WTC11 (cell line): Measurements from ENCODE around the gene LIMCH1. TPM values are rescaled to one million over a fixed set of nuclear protein-coding genes. Genes with fewer than 3 reads are reported as not detected.

Experiments used
- ATAC-seq: fragments of 200-7000 bp; cut with Tn5 transposase; 2 replicates; pipeline ENCODE4 v1.10.0; 2021; ENCODE audit warnings: mild to moderate bottlenecking, moderate library complexity
- CTCF ChIA-PET: fragments of 300-600 bp; sonication (Branson Sonifier 250); formaldehyde crosslinking; loops from one replicate; lab custom pipeline; 2021; ENCODE audit warnings: antibody characterized with exemption; lab: Charles Lee
- POLR2A ChIA-PET: fragments of 350-600 bp; sonication (Branson Sonifier 250); formaldehyde crosslinking; loops from one replicate; lab custom pipeline; 2021; ENCODE audit warnings: antibody characterized with exemption; lab: Charles Lee
- DNase-seq: peaks from one replicate; pipeline ENCODE4 v3.0.0; 2021; ENCODE audit warnings: low spot score
- H3K27ac Mint-ChIP-seq: 2 replicates; pipeline ENCODE4 v1.8.0; 2021; ENCODE audit warnings: mixed read lengths
- H3K27me3 Mint-ChIP-seq: 2 replicates; pipeline ENCODE4 v1.8.0; 2021; ENCODE audit warnings: low read depth, mild to moderate bottlenecking, moderate library complexity, mixed read lengths
- H3K36me3 Mint-ChIP-seq: 2 replicates; pipeline ENCODE4 v1.8.0; 2021; ENCODE audit warnings: mixed read lengths
- H3K4me1 Mint-ChIP-seq: 2 replicates; pipeline ENCODE4 v1.8.0; 2022; ENCODE audit warnings: mixed read lengths
- H3K4me3 Mint-ChIP-seq: 2 replicates; pipeline ENCODE4 v1.8.0; 2021; ENCODE audit warnings: mild to moderate bottlenecking, moderate library complexity, mixed read lengths
- H3K9me3 Mint-ChIP-seq: 2 replicates; pipeline ENCODE4 v1.8.0; 2021; ENCODE audit warnings: mixed read lengths
- CREB1 ChIP-seq: sonication (generic); formaldehyde crosslinking; IDR thresholded peaks from 2 replicates; pipeline ENCODE4 v1.8.0; 2023; ENCODE audit warnings: mild to moderate bottlenecking, missing genetic modification reagents
- ELF4 ChIP-seq: sonication (generic); formaldehyde crosslinking; IDR thresholded peaks from 2 replicates; pipeline ENCODE4 v1.8.1; 2022; ENCODE audit warnings: low read depth, mild to moderate bottlenecking, moderate library complexity, missing genetic modification reagents
- MAX ChIP-seq: sonication (generic); formaldehyde crosslinking; IDR thresholded peaks from 2 replicates; pipeline ENCODE4 v1.8.0; 2022; ENCODE audit warnings: mild to moderate bottlenecking, missing genetic modification reagents
- MXD4 ChIP-seq: fragments of 250-450 bp; sonication (Bioruptor Pico); IDR thresholded peaks from 2 replicates; pipeline ENCODE4 v1.8.0; 2021; ENCODE audit warnings: mild to moderate bottlenecking, moderate library complexity, borderline replicate concordance
- NFE2L1 ChIP-seq: sonication (generic); formaldehyde crosslinking; IDR thresholded peaks from 2 replicates; pipeline ENCODE4 v1.8.1; 2023; ENCODE audit warnings: missing genetic modification reagents
- SMAD3 ChIP-seq: sonication (generic); formaldehyde crosslinking; IDR thresholded peaks from 2 replicates; pipeline ENCODE4 v1.8.0; 2022; ENCODE audit warnings: missing genetic modification reagents, mild to moderate bottlenecking, borderline replicate concordance
- SMAD4 ChIP-seq: sonication (generic); formaldehyde crosslinking; IDR thresholded peaks from 2 replicates; pipeline ENCODE4 v1.8.0; 2022; ENCODE audit warnings: mild to moderate bottlenecking, missing genetic modification reagents
- ZNF396 ChIP-seq: fragments of 250-450 bp; sonication (Bioruptor Pico); IDR thresholded peaks from 2 replicates; pipeline ENCODE4 v1.8.0; 2021; ENCODE audit warnings: mild to moderate bottlenecking, moderate library complexity, borderline replicate concordance
- total RNA-seq: library from RNA; stranded (reverse); gene quantifications from 3 replicates; pipeline ENCODE4 v1.2.3, GENCODE V29; 2021
- TF ChIP-seq, protein P1 (sequence below): sonication (generic); formaldehyde crosslinking; IDR thresholded peaks from 2 replicates; pipeline ENCODE4 v1.8.0; 2023; ENCODE audit warnings: mild to moderate bottlenecking, missing genetic modification reagents
- TF ChIP-seq, protein P2 (sequence below): sonication (generic); formaldehyde crosslinking; conservative IDR thresholded peaks from 2 replicates; pipeline ENCODE4 v1.8.1; 2023; ENCODE audit warnings: mild to moderate bottlenecking, low read depth, missing genetic modification reagents, moderate library complexity
- TF ChIP-seq, protein P3 (sequence below): fragments of 200-600 bp; IDR thresholded peaks from 2 replicates; pipeline ENCODE4 v1.8.0; 2022; ENCODE audit warnings: antibody characterized with exemption
- TF ChIP-seq, protein P4 (sequence below): sonication (generic); formaldehyde crosslinking; IDR thresholded peaks from 2 replicates; pipeline ENCODE4 v1.8.0; 2023; ENCODE audit warnings: missing genetic modification reagents
- TF ChIP-seq, protein P5 (sequence below): sonication (generic); formaldehyde crosslinking; IDR thresholded peaks from 2 replicates; pipeline ENCODE4 v1.8.1; 2023; ENCODE audit warnings: mild to moderate bottlenecking, missing genetic modification reagents
- TF ChIP-seq, protein P6 (sequence below): sonication (generic); formaldehyde crosslinking; IDR thresholded peaks from 2 replicates; pipeline ENCODE4 v1.8.1; 2023; ENCODE audit warnings: mild to moderate bottlenecking, missing genetic modification reagents
- TF ChIP-seq, protein P7 (sequence below): fragments of 250-450 bp; sonication (Bioruptor Pico); IDR thresholded peaks from 2 replicates; pipeline ENCODE4 v1.8.0; 2021; ENCODE audit warnings: mild to moderate bottlenecking

Gene LIMCH1
- total RNA-seq, 1 experiment from 2014 or later = 0.92 TPM

GRCh38 chr4:41678951-41679350 is 141.0 kb downstream of the LIMCH1 start:
- no peak overlapping the region for H3K27ac Mint-ChIP-seq
- ChIA-PET POLR2A (no interaction called here), CTCF (no interaction called here)
- H3K4me1 Mint-ChIP-seq = peaks cover 10% of the 10 kb centered on the region
- DNase-seq (no peak), ATAC-seq (no peak)
- H3K36me3 Mint-ChIP-seq = no peaks in the 10 kb centered on the region
- no peaks in the 10 kb centered on the region for H3K9me3 Mint-ChIP-seq
- H3K27me3 Mint-ChIP-seq = no peaks in the 10 kb centered on the region
- TF ChIP-seq ELF4 (CRISPR knock-in tag) (no peak), CREB1 (no peak), NFE2L1 (no peak), MXD4 (CRISPR knock-in tag) (no peak), ZNF396 (CRISPR knock-in tag) (no peak), MAX (CRISPR knock-in tag) (no peak), SMAD3 (CRISPR knock-in tag) (no peak), SMAD4 (CRISPR knock-in tag) (no peak)
- TF ChIP-seq, protein P1, sequence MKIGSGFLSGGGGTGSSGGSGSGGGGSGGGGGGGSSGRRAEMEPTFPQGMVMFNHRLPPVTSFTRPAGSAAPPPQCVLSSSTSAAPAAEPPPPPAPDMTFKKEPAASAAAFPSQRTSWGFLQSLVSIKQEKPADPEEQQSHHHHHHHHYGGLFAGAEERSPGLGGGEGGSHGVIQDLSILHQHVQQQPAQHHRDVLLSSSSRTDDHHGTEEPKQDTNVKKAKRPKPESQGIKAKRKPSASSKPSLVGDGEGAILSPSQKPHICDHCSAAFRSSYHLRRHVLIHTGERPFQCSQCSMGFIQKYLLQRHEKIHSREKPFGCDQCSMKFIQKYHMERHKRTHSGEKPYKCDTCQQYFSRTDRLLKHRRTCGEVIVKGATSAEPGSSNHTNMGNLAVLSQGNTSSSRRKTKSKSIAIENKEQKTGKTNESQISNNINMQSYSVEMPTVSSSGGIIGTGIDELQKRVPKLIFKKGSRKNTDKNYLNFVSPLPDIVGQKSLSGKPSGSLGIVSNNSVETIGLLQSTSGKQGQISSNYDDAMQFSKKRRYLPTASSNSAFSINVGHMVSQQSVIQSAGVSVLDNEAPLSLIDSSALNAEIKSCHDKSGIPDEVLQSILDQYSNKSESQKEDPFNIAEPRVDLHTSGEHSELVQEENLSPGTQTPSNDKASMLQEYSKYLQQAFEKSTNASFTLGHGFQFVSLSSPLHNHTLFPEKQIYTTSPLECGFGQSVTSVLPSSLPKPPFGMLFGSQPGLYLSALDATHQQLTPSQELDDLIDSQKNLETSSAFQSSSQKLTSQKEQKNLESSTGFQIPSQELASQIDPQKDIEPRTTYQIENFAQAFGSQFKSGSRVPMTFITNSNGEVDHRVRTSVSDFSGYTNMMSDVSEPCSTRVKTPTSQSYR (CRISPR knock-in tag) = no peak
- TF ChIP-seq, protein P2, sequence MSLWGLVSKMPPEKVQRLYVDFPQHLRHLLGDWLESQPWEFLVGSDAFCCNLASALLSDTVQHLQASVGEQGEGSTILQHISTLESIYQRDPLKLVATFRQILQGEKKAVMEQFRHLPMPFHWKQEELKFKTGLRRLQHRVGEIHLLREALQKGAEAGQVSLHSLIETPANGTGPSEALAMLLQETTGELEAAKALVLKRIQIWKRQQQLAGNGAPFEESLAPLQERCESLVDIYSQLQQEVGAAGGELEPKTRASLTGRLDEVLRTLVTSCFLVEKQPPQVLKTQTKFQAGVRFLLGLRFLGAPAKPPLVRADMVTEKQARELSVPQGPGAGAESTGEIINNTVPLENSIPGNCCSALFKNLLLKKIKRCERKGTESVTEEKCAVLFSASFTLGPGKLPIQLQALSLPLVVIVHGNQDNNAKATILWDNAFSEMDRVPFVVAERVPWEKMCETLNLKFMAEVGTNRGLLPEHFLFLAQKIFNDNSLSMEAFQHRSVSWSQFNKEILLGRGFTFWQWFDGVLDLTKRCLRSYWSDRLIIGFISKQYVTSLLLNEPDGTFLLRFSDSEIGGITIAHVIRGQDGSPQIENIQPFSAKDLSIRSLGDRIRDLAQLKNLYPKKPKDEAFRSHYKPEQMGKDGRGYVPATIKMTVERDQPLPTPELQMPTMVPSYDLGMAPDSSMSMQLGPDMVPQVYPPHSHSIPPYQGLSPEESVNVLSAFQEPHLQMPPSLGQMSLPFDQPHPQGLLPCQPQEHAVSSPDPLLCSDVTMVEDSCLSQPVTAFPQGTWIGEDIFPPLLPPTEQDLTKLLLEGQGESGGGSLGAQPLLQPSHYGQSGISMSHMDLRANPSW = no peak
- TF ChIP-seq, protein P3, sequence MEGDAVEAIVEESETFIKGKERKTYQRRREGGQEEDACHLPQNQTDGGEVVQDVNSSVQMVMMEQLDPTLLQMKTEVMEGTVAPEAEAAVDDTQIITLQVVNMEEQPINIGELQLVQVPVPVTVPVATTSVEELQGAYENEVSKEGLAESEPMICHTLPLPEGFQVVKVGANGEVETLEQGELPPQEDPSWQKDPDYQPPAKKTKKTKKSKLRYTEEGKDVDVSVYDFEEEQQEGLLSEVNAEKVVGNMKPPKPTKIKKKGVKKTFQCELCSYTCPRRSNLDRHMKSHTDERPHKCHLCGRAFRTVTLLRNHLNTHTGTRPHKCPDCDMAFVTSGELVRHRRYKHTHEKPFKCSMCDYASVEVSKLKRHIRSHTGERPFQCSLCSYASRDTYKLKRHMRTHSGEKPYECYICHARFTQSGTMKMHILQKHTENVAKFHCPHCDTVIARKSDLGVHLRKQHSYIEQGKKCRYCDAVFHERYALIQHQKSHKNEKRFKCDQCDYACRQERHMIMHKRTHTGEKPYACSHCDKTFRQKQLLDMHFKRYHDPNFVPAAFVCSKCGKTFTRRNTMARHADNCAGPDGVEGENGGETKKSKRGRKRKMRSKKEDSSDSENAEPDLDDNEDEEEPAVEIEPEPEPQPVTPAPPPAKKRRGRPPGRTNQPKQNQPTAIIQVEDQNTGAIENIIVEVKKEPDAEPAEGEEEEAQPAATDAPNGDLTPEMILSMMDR = no peak
- TF ChIP-seq, protein P4, sequence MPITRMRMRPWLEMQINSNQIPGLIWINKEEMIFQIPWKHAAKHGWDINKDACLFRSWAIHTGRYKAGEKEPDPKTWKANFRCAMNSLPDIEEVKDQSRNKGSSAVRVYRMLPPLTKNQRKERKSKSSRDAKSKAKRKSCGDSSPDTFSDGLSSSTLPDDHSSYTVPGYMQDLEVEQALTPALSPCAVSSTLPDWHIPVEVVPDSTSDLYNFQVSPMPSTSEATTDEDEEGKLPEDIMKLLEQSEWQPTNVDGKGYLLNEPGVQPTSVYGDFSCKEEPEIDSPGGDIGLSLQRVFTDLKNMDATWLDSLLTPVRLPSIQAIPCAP (CRISPR knock-in tag) = no peak
- TF ChIP-seq, protein P5, sequence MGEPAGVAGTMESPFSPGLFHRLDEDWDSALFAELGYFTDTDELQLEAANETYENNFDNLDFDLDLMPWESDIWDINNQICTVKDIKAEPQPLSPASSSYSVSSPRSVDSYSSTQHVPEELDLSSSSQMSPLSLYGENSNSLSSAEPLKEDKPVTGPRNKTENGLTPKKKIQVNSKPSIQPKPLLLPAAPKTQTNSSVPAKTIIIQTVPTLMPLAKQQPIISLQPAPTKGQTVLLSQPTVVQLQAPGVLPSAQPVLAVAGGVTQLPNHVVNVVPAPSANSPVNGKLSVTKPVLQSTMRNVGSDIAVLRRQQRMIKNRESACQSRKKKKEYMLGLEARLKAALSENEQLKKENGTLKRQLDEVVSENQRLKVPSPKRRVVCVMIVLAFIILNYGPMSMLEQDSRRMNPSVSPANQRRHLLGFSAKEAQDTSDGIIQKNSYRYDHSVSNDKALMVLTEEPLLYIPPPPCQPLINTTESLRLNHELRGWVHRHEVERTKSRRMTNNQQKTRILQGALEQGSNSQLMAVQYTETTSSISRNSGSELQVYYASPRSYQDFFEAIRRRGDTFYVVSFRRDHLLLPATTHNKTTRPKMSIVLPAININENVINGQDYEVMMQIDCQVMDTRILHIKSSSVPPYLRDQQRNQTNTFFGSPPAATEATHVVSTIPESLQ (CRISPR knock-in tag) = no peak
- TF ChIP-seq, protein P6, sequence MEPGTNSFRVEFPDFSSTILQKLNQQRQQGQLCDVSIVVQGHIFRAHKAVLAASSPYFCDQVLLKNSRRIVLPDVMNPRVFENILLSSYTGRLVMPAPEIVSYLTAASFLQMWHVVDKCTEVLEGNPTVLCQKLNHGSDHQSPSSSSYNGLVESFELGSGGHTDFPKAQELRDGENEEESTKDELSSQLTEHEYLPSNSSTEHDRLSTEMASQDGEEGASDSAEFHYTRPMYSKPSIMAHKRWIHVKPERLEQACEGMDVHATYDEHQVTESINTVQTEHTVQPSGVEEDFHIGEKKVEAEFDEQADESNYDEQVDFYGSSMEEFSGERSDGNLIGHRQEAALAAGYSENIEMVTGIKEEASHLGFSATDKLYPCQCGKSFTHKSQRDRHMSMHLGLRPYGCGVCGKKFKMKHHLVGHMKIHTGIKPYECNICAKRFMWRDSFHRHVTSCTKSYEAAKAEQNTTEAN (CRISPR knock-in tag) = no peak
- TF ChIP-seq, protein P7, sequence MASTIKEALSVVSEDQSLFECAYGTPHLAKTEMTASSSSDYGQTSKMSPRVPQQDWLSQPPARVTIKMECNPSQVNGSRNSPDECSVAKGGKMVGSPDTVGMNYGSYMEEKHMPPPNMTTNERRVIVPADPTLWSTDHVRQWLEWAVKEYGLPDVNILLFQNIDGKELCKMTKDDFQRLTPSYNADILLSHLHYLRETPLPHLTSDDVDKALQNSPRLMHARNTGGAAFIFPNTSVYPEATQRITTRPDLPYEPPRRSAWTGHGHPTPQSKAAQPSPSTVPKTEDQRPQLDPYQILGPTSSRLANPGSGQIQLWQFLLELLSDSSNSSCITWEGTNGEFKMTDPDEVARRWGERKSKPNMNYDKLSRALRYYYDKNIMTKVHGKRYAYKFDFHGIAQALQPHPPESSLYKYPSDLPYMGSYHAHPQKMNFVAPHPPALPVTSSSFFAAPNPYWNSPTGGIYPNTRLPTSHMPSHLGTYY = no peak
- H3K4me3 Mint-ChIP-seq = no peak overlapping the region
